RWPE2 (cell line): ENCODE data around the gene TPCN2.

ENCODE experiments used
- ATAC-seq: fragments of 200-7000 bp; cut with Tn5 transposase; 3 replicates; pipeline ENCODE4 v1.9.1; 2021; ENCODE audit warnings: low read depth
- DNase-seq: peaks from one replicate; pipeline ENCODE4 v3.0.0-alpha.2; 2020; ENCODE audit warnings: low spot score
- H3K27ac ChIP-seq: fragments of 450-650 bp; 2 replicates; pipeline ENCODE4 v1.5.1; 2017; ENCODE audit warnings: mild to moderate bottlenecking; ENCODE audit not compliant: poor library complexity, severe bottlenecking
- H3K27me3 ChIP-seq: fragments of 250-450 bp; sonication (Bioruptor Pico); 2 replicates; pipeline ENCODE4 v1.5.1; 2021; ENCODE audit warnings: mild to moderate bottlenecking, moderate library complexity; ENCODE audit not compliant: insufficient read depth, poor library complexity, severe bottlenecking
- H3K36me3 ChIP-seq: fragments of 250-450 bp; sonication (Bioruptor Pico); 2 replicates; pipeline ENCODE4 v1.5.1; 2020; ENCODE audit warnings: low read depth, mild to moderate bottlenecking, moderate library complexity
- H3K4me1 ChIP-seq: fragments of 250-450 bp; sonication (Bioruptor Pico); 2 replicates; pipeline ENCODE4 v1.5.1; 2021; ENCODE audit warnings: mild to moderate bottlenecking, moderate library complexity; ENCODE audit not compliant: insufficient read depth, poor library complexity, severe bottlenecking
- H3K4me3 ChIP-seq: fragments of 250-450 bp; sonication (Bioruptor Pico); 2 replicates; pipeline ENCODE4 v1.5.1; 2021; ENCODE audit warnings: mild to moderate bottlenecking, moderate library complexity; ENCODE audit not compliant: severe bottlenecking
- H3K9me3 ChIP-seq: fragments of 250-450 bp; sonication (Bioruptor Pico); 2 replicates; pipeline ENCODE4 v1.5.1; 2021; ENCODE audit warnings: mild to moderate bottlenecking, moderate library complexity; ENCODE audit not compliant: severe bottlenecking
- TF ChIP-seq, protein P1 (sequence below): fragments of 450-650 bp; IDR thresholded peaks from one replicate; pipeline ENCODE4 v1.5.1; 2017; ENCODE audit warnings: mild to moderate bottlenecking, moderate library complexity; ENCODE audit not compliant: poor library complexity, severe bottlenecking

The TPCN2 gene

DNA sequence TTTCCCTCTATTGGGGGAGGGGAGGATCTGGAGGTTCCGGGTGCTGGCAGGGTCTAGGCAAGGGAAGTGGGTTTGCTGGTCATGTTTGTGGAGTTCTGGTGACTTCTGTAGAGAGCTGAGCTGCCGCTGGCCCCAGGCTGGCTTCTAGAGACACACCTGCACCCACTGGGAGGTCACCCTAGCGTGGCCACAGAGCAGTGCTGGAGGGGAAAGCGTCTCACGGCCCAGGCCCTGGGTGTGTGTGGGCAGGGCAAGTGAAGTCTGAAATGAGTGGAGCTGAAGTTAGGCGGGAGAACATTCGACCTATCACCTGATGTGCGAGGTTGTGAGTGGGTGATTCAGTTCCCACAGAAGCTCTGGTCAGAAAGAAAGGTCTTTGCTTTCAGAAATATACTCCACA lies 134.9 kb downstream of the TPCN2 start:
- ATAC-seq (no peak), DNase-seq (no peak)
- H3K4me3 ChIP-seq = no peak overlapping the region
- H3K4me1 ChIP-seq = no peaks in the 10 kb centered on the region
- H3K36me3 ChIP-seq = no peaks in the 10 kb centered on the region
- H3K9me3 ChIP-seq = no peaks in the 10 kb centered on the region
- TF ChIP-seq, protein P1, sequence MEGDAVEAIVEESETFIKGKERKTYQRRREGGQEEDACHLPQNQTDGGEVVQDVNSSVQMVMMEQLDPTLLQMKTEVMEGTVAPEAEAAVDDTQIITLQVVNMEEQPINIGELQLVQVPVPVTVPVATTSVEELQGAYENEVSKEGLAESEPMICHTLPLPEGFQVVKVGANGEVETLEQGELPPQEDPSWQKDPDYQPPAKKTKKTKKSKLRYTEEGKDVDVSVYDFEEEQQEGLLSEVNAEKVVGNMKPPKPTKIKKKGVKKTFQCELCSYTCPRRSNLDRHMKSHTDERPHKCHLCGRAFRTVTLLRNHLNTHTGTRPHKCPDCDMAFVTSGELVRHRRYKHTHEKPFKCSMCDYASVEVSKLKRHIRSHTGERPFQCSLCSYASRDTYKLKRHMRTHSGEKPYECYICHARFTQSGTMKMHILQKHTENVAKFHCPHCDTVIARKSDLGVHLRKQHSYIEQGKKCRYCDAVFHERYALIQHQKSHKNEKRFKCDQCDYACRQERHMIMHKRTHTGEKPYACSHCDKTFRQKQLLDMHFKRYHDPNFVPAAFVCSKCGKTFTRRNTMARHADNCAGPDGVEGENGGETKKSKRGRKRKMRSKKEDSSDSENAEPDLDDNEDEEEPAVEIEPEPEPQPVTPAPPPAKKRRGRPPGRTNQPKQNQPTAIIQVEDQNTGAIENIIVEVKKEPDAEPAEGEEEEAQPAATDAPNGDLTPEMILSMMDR = no peak
- no peak overlapping the region for H3K27ac ChIP-seq
- H3K27me3 ChIP-seq = no peaks in the 10 kb centered on the region
